Activated gamma-delta T cell treated with anti-CD3 and anti-CD28 coated beads, Interleukin-2, amount 50 U/mL, for 16 hours (primary cell): ENCODE data around the gene CD226.
"Not testable (repeated sequence)": the region's sequence is repeated elsewhere in the genome, so short reads cannot be mapped to it uniquely, and the experiment has no call there.

Experiments used
- DNase-seq: peaks from one replicate; pipeline ENCODE4 v3.0.0-alpha.2; 2020; ENCODE audit warnings: low read depth

CD226 gene

DNA sequence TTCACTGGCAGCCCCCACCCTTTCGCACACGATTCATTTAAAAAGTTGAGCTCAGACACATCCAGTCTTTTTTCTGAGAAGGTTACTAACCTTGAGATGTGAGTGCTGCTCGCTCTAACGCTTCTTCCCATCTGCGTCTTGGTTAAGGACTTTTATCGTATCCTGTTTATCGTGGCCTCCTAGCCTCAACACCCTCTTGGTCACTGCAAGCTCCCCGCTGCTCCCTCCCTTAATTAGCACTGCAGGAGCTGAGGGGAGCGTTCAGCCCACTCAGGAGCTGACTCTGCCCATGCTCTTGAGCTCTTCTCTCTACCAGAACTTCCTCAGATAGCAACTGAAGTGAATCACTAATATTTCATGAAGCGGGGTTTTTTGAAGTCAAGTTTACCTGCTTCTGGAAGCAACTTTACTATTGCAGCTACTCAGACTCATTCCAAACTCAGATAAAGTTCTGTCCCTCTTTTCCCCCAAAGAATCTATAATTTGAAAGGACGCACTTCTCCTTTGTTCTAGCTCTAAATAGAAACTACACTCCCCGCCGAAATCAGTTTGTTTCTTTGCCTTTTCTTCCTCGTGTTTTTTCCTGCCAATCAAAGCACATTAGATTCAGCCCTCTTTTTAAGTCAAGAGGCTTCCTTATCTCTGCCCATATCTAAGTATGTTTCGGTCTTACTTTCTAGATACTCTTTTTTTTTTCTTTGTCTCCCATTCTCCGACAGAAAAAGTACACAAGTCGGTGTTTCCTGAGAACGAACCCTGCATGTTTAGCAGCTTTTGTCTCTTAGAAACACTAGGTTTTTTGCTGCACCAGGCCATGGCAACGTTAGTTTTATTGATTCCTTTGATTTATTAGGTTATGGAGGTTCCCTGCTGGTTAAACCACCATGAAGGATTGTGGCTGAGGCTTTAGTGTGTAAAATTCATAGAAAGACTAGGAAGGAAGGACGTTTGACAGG lies 9.3 kb upstream of the CD226 start:
- no peak for DNase-seq

GRCh38 chr18:69956057-69956456 lies 8.4 kb upstream of the CD226 start:
- no peak for DNase-seq

DNA sequence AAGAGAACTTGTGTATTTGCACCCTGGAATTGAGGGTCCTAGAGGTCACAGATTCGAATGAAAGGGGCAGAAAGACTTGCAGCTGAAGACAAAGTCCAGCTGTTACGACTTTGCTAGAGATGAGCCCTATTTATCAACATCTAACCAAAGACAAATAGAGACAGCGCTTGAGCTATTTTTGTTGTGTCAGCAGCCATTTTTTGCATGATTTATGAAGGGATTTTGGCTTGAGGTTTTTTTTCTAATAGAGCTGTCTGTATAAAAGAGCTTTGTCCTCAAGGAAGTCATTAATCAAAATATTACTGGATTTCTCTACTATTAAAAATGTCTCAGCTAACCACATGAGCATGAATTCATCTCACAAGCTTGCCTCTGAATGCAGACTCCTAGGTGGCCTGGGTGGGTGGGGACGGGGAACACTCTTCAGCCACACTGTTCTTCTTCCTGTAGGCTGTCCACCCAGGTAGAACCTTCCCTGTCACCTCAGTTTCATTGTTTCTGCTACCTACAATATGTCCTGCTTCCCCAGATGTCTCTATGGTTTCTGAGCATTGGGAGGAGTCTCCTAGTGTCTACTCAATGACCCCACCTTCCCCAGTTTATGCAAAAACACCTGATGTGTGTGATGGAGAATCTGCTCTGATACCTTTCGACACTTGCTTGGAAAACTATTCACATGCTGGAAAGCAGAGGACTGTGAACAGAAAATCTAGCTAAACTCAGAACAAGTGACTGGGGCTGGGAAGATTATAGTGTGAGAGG lies 7.2 kb upstream of the CD226 start:
- no peak for DNase-seq

- no peak for DNase-seq
Measured at GRCh38 chr18:69953191-69953590, 5.5 kb upstream of the CD226 start.

- no peak for DNase-seq
Measured at GRCh38 chr18:69951182-69951581, 3.5 kb upstream of the CD226 start.

DNA sequence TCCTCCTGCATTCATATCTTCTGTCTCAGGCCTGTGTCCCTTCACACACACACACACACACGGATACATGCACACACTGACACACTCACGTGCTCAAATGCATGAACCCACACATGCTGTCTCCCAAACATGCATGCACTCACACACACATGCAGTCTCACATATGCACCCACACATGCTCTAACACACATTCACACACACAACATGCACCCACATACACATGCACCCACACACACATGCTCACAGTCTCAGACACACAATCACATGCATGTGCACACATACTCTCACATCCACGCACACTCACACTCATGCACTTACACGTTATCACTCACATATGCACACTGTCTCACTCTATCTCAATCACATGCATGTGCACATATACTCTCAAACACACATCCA lies 1.9 kb upstream of the CD226 start:
- DNase-seq, result no peak

GRCh38 chr18:69948919-69949537 lies 1.4 kb upstream of the CD226 start:
- no peak for DNase-seq

- DNase-seq, result no peak
Measured at GRCh38 chr18:69948256-69948655, 583 bp upstream of the CD226 start.

DNA sequence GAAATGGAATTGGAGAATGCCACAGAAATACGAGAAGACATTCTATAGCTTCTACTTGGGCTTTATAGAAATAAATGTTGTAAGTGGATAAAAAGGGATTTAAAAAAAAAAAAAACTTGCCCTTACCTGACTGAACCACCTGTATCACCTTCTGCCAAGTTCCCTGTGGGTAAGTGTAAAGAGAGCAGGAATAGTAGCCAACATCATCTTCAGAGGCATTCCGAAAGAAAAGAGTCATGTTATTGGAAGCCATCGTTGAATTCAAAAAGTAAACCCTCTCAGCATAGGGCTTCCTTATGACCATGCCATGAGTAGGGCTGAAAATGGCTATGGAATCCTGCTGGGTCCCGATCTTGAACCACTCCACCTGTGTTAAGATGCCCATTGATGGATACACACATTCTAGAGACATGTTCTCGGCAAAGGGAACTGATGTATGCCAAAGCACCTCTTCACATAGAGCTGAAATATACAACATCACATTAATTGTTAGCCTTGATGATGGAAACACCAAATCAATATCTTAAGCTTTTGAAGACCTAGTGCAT lies 991 bp downstream of the CD226 start:
- DNase-seq, result no peak

DNA sequence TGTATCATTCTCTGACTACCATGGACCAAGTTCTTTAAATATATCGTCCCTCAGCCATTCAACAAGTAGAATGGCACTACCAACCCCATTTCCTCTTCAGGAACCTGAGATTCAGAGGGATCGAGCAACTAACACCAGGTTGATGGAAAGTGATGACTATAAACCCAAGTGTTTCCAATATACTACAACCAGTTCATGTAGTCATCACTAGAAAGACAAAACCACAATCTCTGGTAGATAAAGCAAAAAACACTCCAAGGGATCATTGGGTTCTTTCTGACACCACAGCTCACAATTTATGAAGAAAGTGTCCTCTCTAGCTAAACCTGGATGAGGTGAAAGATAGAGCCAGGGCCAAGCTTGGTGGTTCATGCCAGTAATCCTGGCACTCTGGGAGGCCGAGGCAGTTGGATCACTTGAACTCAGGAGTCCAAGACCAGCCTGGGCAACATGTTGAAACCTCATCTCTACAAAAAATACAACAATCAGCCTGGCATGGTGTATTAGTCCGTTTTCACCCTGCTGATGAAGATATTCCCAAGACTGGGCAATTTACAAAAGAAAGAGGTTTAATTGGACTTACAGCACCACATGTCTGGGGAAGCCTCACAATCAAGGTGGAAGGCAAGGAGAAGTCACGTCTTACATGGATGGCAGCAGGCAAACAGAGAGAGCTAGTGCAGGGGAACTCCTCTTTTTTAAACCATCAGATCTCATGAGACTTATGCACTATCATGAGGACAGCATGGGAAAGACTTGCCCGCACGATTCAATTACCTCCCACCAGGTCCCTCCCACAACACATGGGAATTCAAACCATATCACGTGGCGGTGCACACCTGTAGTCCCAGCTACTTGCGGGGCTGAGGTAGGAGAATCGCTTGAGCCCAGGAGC lies 2.2 kb downstream of the CD226 start:
- DNase-seq, result no peak

DNA sequence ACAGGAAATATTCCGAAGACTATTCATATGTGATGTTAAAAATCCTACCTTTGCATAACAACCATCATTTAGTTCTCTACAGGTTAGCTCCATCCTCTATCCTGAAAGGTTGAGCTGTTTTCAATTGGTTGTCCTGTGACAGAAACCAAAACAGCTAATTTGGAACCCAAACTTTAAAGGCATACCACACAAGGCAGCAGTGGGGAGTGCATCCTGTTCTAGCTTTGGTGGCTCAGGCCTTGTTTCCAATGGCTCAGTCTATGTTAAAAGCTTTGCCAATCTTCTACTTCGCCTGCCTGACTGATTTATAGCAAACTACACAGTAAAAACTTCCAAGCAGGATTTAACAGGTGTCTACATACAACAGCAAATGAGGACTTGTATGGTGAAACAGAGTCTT lies 3.2 kb downstream of the CD226 start:
- no peak for DNase-seq

DNA sequence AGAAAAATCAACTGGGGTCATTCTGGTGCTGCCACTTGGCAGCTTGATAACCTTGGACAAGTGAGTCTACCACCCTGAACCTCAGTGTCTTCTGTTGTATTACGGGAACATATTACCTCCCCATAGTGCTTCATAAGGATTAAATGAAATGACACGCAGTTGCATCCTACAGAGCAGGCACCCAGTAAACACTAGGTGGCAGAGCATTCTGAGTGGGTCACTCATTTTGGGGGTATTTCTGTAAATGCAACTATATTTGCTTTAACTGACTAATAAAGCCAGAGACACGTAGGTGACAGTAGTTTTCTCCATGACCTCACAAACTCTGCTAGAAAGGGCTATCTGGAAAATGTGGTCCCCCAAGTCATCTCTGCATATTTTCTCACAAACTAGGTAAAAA lies 4.7 kb downstream of the CD226 start:
- no peak for DNase-seq

DNA sequence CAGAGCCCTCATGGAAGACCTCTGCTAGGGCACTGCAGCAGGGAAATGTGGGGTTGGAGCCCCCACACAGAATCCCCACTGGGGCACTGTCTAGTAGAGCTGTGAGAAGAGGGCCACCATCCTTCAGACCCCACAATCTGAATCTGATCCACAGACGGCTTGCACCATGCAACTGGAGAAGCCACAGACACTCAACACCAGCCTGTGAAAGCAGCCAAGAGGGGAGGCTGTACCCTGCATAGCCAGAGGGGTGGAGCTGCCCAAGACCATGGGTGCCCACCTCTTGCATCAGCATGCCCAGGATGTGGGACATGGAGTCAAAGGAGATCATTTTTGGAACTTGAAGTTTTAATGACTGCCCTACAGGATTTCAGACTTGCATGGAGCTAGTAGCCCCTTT lies 6.5 kb downstream of the CD226 start:
- no peak for DNase-seq

DNA sequence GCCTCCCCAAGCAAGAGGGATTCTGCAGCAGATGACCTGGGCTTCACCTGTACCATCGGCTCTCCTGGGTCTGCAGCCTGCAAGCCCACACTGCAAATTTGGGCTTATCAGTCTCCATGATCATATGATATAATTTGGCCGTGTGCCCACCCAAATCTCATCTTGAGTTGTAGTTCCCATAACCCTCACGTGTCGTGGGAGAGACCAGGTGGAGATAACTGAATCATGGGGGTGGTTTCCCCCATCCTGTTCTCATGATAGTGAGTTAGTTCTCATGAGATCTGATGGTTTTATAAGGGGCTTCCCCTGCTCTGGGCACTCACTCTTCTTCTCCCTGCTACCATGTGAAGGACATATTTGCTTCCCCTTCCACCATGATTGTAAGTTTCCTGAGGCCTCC lies 7.9 kb downstream of the CD226 start:
- not testable (repeated sequence) for DNase-seq

- DNase-seq, result no peak
Measured at GRCh38 chr18:69936191-69936558, 11.5 kb downstream of the CD226 start.

DNA sequence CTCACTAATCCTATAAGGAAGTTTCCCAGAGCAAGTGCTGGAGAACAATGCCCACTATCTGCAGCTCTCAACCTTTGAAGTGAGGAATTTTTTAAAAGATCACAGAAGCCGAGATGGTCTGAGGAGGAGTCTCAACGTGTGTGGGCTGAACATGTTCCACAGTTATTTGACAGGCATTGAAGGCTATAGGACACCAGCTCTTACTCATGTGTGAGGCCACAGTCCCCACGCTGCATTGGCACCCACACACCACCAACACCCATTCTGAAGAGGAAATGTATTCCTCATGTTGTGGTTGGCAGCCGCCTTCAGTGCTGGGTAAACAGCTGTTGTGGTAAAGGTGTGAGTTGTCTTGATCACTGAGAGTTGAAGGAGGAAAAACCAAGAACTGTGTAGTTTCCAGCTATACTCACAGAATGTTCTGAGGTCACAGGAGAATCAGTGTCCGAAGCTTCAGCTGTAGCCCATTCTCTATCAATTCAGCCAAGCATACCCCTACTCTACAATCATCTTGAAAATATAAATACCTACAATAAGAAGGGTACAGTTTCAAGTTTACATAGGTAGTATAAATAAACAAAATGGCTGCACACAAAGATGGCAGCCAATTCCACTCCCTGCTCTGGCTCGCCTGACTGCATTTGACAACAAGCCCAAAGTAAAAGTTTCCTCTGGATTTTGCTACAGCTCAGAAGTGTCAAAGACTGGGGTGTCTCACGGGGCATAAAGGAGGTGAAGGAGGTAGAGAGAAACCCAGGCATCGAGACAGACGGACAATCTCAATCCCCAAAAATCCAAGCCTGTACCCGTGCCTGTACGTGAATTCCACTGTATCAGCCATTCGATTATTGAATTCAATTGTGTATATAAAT lies 12.1 kb downstream of the CD226 start:
- peak; percentile 82 for DNase-seq

DNA sequence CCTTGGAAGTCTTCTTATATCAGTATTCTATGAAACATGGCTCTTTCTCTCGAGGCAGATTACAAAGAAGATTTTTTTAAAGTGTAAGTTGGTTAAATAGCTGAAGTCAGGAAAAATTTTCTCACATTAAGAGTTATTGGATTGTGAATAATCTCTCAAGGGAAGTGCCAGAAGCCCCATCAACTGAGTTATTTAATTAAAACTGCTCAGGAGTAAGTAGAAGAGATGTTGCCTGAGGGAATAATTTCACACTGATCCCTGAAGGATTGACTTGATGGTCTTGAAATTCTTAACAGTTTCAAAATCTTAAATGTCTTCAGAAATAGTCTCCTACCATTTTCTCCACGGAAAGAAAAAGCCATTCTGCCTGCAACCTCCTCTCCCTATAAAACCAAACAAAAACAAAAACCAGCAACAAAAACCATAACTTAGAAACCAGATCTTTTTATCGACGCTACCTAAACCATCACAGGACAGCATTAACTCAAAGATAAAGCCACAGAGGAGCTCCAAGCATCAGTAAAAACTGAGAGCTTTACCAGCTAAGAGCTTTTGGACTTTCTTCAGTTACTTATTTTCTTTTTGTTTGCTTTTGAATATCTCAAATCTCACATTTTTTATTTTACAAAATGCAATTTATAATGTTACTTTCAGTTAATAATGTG lies 12.9 kb downstream of the CD226 start:
- no peak for DNase-seq

GRCh38 chr18:69929041-69929774 lies 18.5 kb downstream of the CD226 start:
- DNase-seq, result no peak

DNA sequence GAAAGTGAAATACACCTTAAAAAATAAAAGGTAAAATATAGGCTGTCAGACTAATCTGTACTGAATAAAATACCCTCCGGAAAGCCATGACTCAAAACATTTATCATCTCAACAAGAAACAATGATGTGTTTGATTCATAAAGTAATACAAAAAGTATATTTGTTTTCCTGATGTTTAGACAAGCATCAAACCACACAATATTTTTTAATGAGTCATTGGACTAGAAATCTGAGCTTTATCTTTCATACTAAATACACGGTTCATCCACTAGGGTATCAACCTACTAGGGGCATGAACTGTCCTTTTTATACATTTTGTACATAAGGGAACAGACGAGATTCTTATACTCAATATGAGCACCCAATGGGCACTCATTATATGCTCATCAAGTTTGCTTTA lies 31.3 kb downstream of the CD226 start:
- DNase-seq, result no peak
